HCT116 (cell line): Measurements from ENCODE around the gene RYR2.

ENCODE experiments used
- EZH2 ChIP-seq: fragments of 200-600 bp; sonication (generic); IDR thresholded peaks from 2 replicates; pipeline ENCODE4 v1.6.1; 2017; ENCODE audit warnings: antibody characterized with exemption, mixed run types
- POLR2A ChIP-seq: IDR thresholded peaks from 2 replicates; pipeline ENCODE4 v1.7.0; 2011; ENCODE audit warnings: borderline replicate concordance; ENCODE audit not compliant: insufficient read depth, insufficient read length; ENCODE audit errors: extremely low read depth
- POLR2AphosphoS5 ChIP-seq: IDR thresholded peaks from 2 replicates; pipeline ENCODE4 v1.6.1; 2011; ENCODE audit warnings: mild to moderate bottlenecking, low read depth, low read length, moderate library complexity
- SIN3A ChIP-seq: IDR thresholded peaks from 2 replicates; pipeline ENCODE4 v1.6.1; 2012; ENCODE audit warnings: low read depth
- TF ChIP-seq, protein P1 (sequence below), 3 experiments: fragments of 200-600 bp in 1 of 3; sonication (generic) in 1 of 3; IDR thresholded peaks in 2 of 3; conservative IDR thresholded peaks in 1 of 3; 2 replicates each; pipeline ENCODE4 v1.5.1; 2012 to 2017; ENCODE audit warnings: low read depth in 2 of 3, low read length in 2 of 3, antibody characterized with exemption in 1 of 3, borderline replicate concordance in 1 of 3, control low read depth in 1 of 3, mild to moderate bottlenecking in 1 of 3, mixed read lengths in 1 of 3, mixed run types in 1 of 3, moderate library complexity in 1 of 3; ENCODE audit not compliant: insufficient read depth in 1 of 3
- TF ChIP-seq, protein P2 (sequence below): IDR thresholded peaks from 2 replicates; pipeline ENCODE4 v1.6.1; 2012; ENCODE audit warnings: low read depth

DNA sequence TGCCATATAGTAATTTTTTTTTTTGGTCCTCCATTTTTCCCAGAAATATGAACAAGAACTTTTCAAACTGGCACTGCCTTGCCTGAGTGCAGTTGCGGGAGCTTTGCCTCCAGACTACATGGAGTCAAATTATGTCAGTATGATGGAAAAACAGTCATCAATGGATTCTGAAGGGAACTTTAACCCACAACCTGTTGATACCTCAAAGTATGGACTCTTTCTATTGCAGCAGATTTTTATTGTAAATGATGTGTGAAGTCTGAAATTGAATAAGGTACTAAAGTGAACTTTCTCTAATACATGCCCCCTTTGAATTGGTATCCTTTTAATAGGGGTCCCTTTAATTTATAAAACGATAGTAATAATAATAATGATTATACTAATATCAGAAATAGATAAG, 613.8 kb downstream of the RYR2 start:
- TF ChIP-seq SIN3A (no peak), POLR2A (no peak), POLR2AphosphoS5 (no peak), EZH2 (no peak)
- TF ChIP-seq, protein P1, sequence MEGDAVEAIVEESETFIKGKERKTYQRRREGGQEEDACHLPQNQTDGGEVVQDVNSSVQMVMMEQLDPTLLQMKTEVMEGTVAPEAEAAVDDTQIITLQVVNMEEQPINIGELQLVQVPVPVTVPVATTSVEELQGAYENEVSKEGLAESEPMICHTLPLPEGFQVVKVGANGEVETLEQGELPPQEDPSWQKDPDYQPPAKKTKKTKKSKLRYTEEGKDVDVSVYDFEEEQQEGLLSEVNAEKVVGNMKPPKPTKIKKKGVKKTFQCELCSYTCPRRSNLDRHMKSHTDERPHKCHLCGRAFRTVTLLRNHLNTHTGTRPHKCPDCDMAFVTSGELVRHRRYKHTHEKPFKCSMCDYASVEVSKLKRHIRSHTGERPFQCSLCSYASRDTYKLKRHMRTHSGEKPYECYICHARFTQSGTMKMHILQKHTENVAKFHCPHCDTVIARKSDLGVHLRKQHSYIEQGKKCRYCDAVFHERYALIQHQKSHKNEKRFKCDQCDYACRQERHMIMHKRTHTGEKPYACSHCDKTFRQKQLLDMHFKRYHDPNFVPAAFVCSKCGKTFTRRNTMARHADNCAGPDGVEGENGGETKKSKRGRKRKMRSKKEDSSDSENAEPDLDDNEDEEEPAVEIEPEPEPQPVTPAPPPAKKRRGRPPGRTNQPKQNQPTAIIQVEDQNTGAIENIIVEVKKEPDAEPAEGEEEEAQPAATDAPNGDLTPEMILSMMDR (IDR thresholded peaks at IDR 0.05 in 2 of 3, conservative IDR thresholded peaks at IDR 0.05 in 1 of 3; ENCODE audit: borderline replicate concordance in 1 of 3, insufficient read depth in 1 of 3, low read depth in 2 of 3, low read length in 2 of 3) = no peak
- TF ChIP-seq, protein P2, sequence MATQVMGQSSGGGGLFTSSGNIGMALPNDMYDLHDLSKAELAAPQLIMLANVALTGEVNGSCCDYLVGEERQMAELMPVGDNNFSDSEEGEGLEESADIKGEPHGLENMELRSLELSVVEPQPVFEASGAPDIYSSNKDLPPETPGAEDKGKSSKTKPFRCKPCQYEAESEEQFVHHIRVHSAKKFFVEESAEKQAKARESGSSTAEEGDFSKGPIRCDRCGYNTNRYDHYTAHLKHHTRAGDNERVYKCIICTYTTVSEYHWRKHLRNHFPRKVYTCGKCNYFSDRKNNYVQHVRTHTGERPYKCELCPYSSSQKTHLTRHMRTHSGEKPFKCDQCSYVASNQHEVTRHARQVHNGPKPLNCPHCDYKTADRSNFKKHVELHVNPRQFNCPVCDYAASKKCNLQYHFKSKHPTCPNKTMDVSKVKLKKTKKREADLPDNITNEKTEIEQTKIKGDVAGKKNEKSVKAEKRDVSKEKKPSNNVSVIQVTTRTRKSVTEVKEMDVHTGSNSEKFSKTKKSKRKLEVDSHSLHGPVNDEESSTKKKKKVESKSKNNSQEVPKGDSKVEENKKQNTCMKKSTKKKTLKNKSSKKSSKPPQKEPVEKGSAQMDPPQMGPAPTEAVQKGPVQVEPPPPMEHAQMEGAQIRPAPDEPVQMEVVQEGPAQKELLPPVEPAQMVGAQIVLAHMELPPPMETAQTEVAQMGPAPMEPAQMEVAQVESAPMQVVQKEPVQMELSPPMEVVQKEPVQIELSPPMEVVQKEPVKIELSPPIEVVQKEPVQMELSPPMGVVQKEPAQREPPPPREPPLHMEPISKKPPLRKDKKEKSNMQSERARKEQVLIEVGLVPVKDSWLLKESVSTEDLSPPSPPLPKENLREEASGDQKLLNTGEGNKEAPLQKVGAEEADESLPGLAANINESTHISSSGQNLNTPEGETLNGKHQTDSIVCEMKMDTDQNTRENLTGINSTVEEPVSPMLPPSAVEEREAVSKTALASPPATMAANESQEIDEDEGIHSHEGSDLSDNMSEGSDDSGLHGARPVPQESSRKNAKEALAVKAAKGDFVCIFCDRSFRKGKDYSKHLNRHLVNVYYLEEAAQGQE = no peak
